HEK293T (cell line): Measurements from ENCODE around the gene PLK1.

Source experiments
- ARNT ChIP-seq: fragments of 450-650 bp; IDR thresholded peaks from 2 replicates; pipeline ENCODE4 v1.6.1; 2017; ENCODE audit warnings: mild to moderate bottlenecking
- FOXA1 ChIP-seq: fragments of 450-650 bp; IDR thresholded peaks from 2 replicates; pipeline ENCODE4 v1.6.1; 2016; ENCODE audit warnings: mild to moderate bottlenecking
- FOXK2 ChIP-seq: fragments of 450-650 bp; IDR thresholded peaks from 2 replicates; pipeline ENCODE4 v1.6.1; 2016; ENCODE audit warnings: mild to moderate bottlenecking
- FOXM1 ChIP-seq: fragments of 450-650 bp; IDR thresholded peaks from 2 replicates; pipeline ENCODE4 v1.6.1; 2017; ENCODE audit warnings: mild to moderate bottlenecking, borderline replicate concordance
- HDGF ChIP-seq: fragments of 450-650 bp; IDR thresholded peaks from 2 replicates; pipeline ENCODE4 v1.6.1; 2017; ENCODE audit warnings: antibody characterized with exemption, borderline replicate concordance
- L3MBTL2 ChIP-seq: fragments of 450-650 bp; conservative IDR thresholded peaks from 2 replicates; pipeline ENCODE4 v1.6.1; 2016; ENCODE audit warnings: mild to moderate bottlenecking
- LEF1 ChIP-seq: fragments of 450-650 bp; IDR thresholded peaks from 2 replicates; pipeline ENCODE4 v1.6.1; 2017; ENCODE audit warnings: mild to moderate bottlenecking, borderline replicate concordance
- NFRKB ChIP-seq: fragments of 450-650 bp; IDR thresholded peaks from 2 replicates; pipeline ENCODE4 v1.6.1; 2016; ENCODE audit warnings: mild to moderate bottlenecking, moderate library complexity
- PKNOX1 ChIP-seq: fragments of 450-650 bp; IDR thresholded peaks from 2 replicates; pipeline ENCODE4 v1.6.1; 2016
- SP1 ChIP-seq: fragments of 450-650 bp; IDR thresholded peaks from 2 replicates; pipeline ENCODE4 v1.6.1; 2017
- SUZ12 ChIP-seq: fragments of 450-650 bp; IDR thresholded peaks from 2 replicates; pipeline ENCODE4 v1.6.1; 2016; ENCODE audit warnings: mild to moderate bottlenecking
- TARDBP ChIP-seq: fragments of 450-650 bp; IDR thresholded peaks from 2 replicates; pipeline ENCODE4 v1.6.1; 2016

DNA sequence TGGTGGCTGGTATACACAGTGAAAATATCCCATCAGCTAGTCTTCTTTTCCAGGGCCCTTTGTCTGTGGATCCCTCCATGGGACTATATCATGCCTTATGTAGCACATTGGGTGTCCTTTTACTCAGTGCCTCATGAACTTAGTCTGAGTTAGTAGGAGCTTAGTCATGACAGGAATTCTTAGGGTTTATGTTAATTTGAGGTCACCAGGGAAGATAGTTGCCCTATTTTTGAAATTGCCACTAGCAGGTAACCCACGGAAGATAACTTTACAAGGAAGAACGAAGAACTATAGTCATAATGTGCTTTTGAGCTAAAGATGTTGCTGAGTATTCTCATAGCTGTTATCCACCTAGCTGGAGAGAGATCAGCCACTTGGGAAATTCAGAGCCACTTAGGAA lies 14.8 kb upstream of the PLK1 start:
- no peak for TF ChIP-seq LEF1
- TF ChIP-seq PKNOX1: no peak
- TF ChIP-seq L3MBTL2: no peak
- no peak for TF ChIP-seq NFRKB
- no peak for TF ChIP-seq FOXM1
- TF ChIP-seq SUZ12: no peak
- TF ChIP-seq TARDBP: no peak
- no peak for TF ChIP-seq SP1
- no peak for TF ChIP-seq HDGF
- no peak for TF ChIP-seq FOXK2
- no peak for TF ChIP-seq FOXA1
- no peak for TF ChIP-seq ARNT
